Endothelial cell (in vitro differentiated cells): ENCODE measurements around the gene TFDP2. TPM values are rescaled to one million over a fixed set of nuclear protein-coding genes. Genes with fewer than 3 reads are reported as not detected.

Experiments used
- DNase-seq: peaks from one replicate; pipeline ENCODE4 v3.0.0; 2021; ENCODE audit warnings: low spot score
- H3K27ac Mint-ChIP-seq: one replicate; pipeline ENCODE4 v1.8.0; 2021; ENCODE audit warnings: mixed read lengths, inconsistent platforms; ENCODE audit not compliant: unreplicated experiment
- H3K27me3 Mint-ChIP-seq: one replicate; pipeline ENCODE4 v1.8.0; 2021; ENCODE audit warnings: mild to moderate bottlenecking, moderate library complexity, mixed read lengths, inconsistent platforms; ENCODE audit not compliant: unreplicated experiment
- H3K36me3 Mint-ChIP-seq: one replicate; pipeline ENCODE4 v1.8.0; 2021; ENCODE audit warnings: mild to moderate bottlenecking, low read depth, mixed read lengths, inconsistent platforms; ENCODE audit not compliant: unreplicated experiment
- H3K4me1 Mint-ChIP-seq: one replicate; pipeline ENCODE4 v1.8.0; 2021; ENCODE audit warnings: mild to moderate bottlenecking, mixed read lengths, inconsistent platforms; ENCODE audit not compliant: unreplicated experiment
- H3K4me3 Mint-ChIP-seq: one replicate; pipeline ENCODE4 v1.8.0; 2021; ENCODE audit warnings: mild to moderate bottlenecking, mixed read lengths, inconsistent platforms; ENCODE audit not compliant: unreplicated experiment
- H3K9me3 Mint-ChIP-seq: one replicate; pipeline ENCODE4 v1.8.0; 2021; ENCODE audit warnings: mixed read lengths, inconsistent platforms; ENCODE audit not compliant: unreplicated experiment
- total RNA-seq: library from RNA; stranded (reverse); fragmentation: NEBNext Ultra II Directional; extraction: Animal tissue kit (Norgen Biotek cat#: 25700); gene quantifications from one replicate; pipeline ENCODE4 v1.2.1, GENCODE V29; 2021; ENCODE audit not compliant: unreplicated experiment
- TF ChIP-seq, protein P1 (sequence below): fragments of 200-600 bp; sonication (generic); IDR thresholded peaks from one replicate; pipeline ENCODE4 v1.5.0; 2021; ENCODE audit warnings: antibody characterized with exemption; ENCODE audit not compliant: unreplicated experiment

The TFDP2 gene
- total RNA-seq, 1 donor from 2014 or later: 31.1 TPM

GRCh38 chr3:141940194-141940776 lies 209.1 kb downstream of the TFDP2 start:
- H3K27me3 Mint-ChIP-seq: no peaks in the 10 kb centered on the region
- DNase-seq: no peak
- no peak overlapping the region for H3K4me3 Mint-ChIP-seq
- no peak overlapping the region for H3K27ac Mint-ChIP-seq
- TF ChIP-seq, protein P1, sequence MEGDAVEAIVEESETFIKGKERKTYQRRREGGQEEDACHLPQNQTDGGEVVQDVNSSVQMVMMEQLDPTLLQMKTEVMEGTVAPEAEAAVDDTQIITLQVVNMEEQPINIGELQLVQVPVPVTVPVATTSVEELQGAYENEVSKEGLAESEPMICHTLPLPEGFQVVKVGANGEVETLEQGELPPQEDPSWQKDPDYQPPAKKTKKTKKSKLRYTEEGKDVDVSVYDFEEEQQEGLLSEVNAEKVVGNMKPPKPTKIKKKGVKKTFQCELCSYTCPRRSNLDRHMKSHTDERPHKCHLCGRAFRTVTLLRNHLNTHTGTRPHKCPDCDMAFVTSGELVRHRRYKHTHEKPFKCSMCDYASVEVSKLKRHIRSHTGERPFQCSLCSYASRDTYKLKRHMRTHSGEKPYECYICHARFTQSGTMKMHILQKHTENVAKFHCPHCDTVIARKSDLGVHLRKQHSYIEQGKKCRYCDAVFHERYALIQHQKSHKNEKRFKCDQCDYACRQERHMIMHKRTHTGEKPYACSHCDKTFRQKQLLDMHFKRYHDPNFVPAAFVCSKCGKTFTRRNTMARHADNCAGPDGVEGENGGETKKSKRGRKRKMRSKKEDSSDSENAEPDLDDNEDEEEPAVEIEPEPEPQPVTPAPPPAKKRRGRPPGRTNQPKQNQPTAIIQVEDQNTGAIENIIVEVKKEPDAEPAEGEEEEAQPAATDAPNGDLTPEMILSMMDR: no peak
- no peaks in the 10 kb centered on the region for H3K9me3 Mint-ChIP-seq
- H3K4me1 Mint-ChIP-seq: peaks cover 19% of the 10 kb centered on the region
- no peaks in the 10 kb centered on the region for H3K36me3 Mint-ChIP-seq

GRCh38 chr3:141939759-141940158 lies 209.6 kb downstream of the TFDP2 start:
- Mint-ChIP-seq H3K27ac (no peak overlapping the region), H3K36me3 (no peaks in the 10 kb centered on the region), H3K27me3 (no peaks in the 10 kb centered on the region), H3K9me3 (no peaks in the 10 kb centered on the region), H3K4me1 (peaks cover 19% of the 10 kb centered on the region), H3K4me3 (no peak overlapping the region)
- TF ChIP-seq, protein P1: no peak
- no peak for DNase-seq

DNA sequence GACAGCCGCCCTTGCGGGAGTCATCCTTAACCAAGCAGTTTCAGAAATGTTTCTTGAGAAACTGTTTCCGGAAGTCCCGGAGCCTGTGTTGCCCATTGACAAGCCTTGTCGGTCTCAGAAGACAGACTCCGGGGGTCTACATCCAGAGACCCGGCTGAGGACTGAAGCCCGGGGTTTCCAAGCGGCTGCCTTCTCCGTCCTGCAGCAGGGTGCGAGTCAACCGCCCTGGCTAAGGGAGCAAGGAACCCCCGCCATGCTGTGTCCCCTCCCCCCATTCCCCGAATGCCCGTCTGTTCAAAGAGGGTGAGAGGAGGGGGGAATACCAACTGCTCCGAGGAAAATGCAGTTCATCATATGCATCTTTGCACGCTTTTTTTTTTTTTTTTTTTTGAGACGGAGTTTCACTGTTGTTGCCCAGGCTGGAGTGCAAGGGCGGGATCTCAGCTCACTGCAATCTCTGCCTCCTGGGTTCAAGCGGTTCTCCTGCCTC lies 211.3 kb downstream of the TFDP2 start:
- no peaks in the 10 kb centered on the region for H3K9me3 Mint-ChIP-seq
- DNase-seq: no peak

GRCh38 chr3:141934354-141934753 lies 215.0 kb downstream of the TFDP2 start:
- Mint-ChIP-seq H3K9me3 (no peaks in the 10 kb centered on the region), H3K27me3 (peaks cover 3% of the 10 kb centered on the region), H3K36me3 (no peaks in the 10 kb centered on the region), H3K27ac (no peak overlapping the region), H3K4me1 (no peaks in the 10 kb centered on the region), H3K4me3 (no peak overlapping the region)
- TF ChIP-seq, protein P1: no peak
- no peak for DNase-seq

More for the DNA sequence above, 211.3 kb downstream of the TFDP2 start:
- TF ChIP-seq, protein P1: no peak
- H3K36me3 Mint-ChIP-seq: no peaks in the 10 kb centered on the region
- H3K4me3 Mint-ChIP-seq: no peak overlapping the region
- H3K27me3 Mint-ChIP-seq: peaks cover 3% of the 10 kb centered on the region
- H3K4me1 Mint-ChIP-seq: peaks cover 19% of the 10 kb centered on the region
- no peak overlapping the region for H3K27ac Mint-ChIP-seq

DNA sequence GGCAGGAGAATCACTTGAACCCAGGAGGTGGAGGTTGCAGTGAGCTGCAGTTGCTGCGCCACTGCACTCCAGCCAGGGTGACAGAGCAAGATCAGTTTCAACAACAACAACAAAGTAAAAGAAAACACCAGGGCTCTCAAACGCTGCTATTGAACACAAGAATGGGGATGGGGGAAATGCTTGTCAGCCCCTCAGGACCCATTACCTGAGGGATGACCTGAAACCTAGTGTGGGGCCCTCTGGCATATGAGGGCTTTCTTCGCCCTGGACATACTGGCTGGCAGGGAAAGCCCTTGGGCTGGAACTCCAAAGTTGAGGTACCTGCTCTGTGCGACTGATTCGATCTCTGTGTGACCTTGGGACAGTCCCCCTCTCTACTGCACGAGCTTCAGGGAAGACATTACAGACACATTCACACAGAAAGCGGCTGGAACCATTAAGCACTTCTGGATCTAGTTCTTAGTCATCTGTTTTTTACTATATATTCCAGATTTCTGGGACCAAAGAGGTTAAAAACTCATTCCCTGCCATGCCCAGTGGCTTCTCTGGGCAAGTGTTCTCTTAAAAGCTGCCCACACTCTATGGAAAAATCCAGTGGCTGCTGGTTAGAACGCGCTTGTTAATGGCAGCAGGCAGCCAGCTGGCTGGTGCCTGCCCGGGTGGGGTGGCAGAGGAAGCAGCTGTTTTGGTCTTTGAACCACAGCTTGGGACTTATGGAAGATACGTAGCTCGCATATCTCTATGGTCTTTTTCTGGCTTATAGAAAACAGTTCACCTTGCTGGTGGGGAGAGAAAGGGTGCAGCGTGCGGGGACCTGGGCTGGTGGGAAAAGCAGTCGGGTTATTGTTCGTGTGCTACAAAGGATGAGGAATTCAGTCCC lies 215.7 kb downstream of the TFDP2 start:
- Mint-ChIP-seq H3K27ac (no peak overlapping the region), H3K27me3 (peaks cover 3% of the 10 kb centered on the region), H3K4me1 (no peaks in the 10 kb centered on the region), H3K4me3 (no peak overlapping the region), H3K9me3 (no peaks in the 10 kb centered on the region), H3K36me3 (peaks cover 6% of the 10 kb centered on the region)
- DNase-seq: no peak
- TF ChIP-seq, protein P1: no peak
